ENCODE measurements around the gene PLTP. TPM values are rescaled to one million over a fixed set of nuclear protein-coding genes. Genes with fewer than 3 reads are reported as not detected.
"Not testable (repeated sequence)": the region's sequence is repeated elsewhere in the genome, so short reads cannot be mapped to it uniquely, and the experiment has no call there.

PLTP gene
- total RNA-seq, 1 experiment from 2014 or later, result 18.5 TPM

GRCh38 chr20:45890985-45891983 lies 20.7 kb downstream of the PLTP start, which contains the start of the genes CTSA and NEURL2:
Gene CTSA (plus strand): TSS chr20:45891335. CDS start chr20:45891569, 234 bp downstream.
Gene NEURL2 (minus strand): TSS chr20:45891208. CDS start chr20:45890991, 217 bp downstream.
- DNase-seq (ENCODE audit: low read depth, low spot score), result peak; percentile 88
- in situ Hi-C loops (cut with HindIII; ENCODE audit: low pct_unique_long_range_greater_than_20kb, low sequenced_read_pairs), result no loop called here

GRCh38 chr20:45890077-45890984 lies 21.6 kb downstream of the PLTP start:
- in situ Hi-C loops (cut with HindIII; ENCODE audit: low pct_unique_long_range_greater_than_20kb, low sequenced_read_pairs), result no loop called here
- peak; percentile 83 for DNase-seq (ENCODE audit: low read depth, low spot score)

GRCh38 chr20:45888681-45889080 lies 23.3 kb downstream of the PLTP start:
- no peak for DNase-seq (ENCODE audit: low read depth, low spot score)
- in situ Hi-C loops (cut with HindIII; ENCODE audit: low pct_unique_long_range_greater_than_20kb, low sequenced_read_pairs), result no loop called here

- in situ Hi-C loops (cut with HindIII; ENCODE audit: low pct_unique_long_range_greater_than_20kb, low sequenced_read_pairs), result no loop called here
- DNase-seq (ENCODE audit: low read depth, low spot score), result no peak
Observed at GRCh38 chr20:45887346-45887715, 24.6 kb downstream of the PLTP start, which contains the start of gene SPATA25. Gene SPATA25 (minus strand): TSS chr20:45887622. CDS start chr20:45887590, 32 bp downstream.

- in situ Hi-C loops (cut with HindIII; ENCODE audit: low pct_unique_long_range_greater_than_20kb, low sequenced_read_pairs), result no loop called here
- DNase-seq (ENCODE audit: low read depth, low spot score), result no peak
Observed at GRCh38 chr20:45886590-45887345, 25.2 kb downstream of the PLTP start.

- DNase-seq (ENCODE audit: low read depth, low spot score), result no peak
- in situ Hi-C loops (cut with HindIII; ENCODE audit: low pct_unique_long_range_greater_than_20kb, low sequenced_read_pairs), result no loop called here
Observed at GRCh38 chr20:45883100-45883469, 28.9 kb downstream of the PLTP start.

GRCh38 chr20:45882469-45883099 lies 29.4 kb downstream of the PLTP start:
- in situ Hi-C loops (cut with HindIII; ENCODE audit: low pct_unique_long_range_greater_than_20kb, low sequenced_read_pairs), result no loop called here
- no peak for DNase-seq (ENCODE audit: low read depth, low spot score)

GRCh38 chr20:45880988-45881788 lies 30.8 kb downstream of the PLTP start, which contains the start of gene ZSWIM1:
Gene ZSWIM1 (plus strand): TSS chr20:45881227. CDS start chr20:45882593, 1,366 bp downstream.
- peak; percentile 100 for DNase-seq (ENCODE audit: low read depth, low spot score)
- in situ Hi-C loops (cut with HindIII; ENCODE audit: low pct_unique_long_range_greater_than_20kb, low sequenced_read_pairs), result no loop called here

- no peak for DNase-seq (ENCODE audit: low read depth, low spot score)
- in situ Hi-C loops (cut with HindIII; ENCODE audit: low pct_unique_long_range_greater_than_20kb, low sequenced_read_pairs), result no loop called here
Observed at GRCh38 chr20:45878076-45878761, 33.7 kb downstream of the PLTP start.

- in situ Hi-C loops (cut with HindIII; ENCODE audit: low pct_unique_long_range_greater_than_20kb, low sequenced_read_pairs), result no loop called here
- DNase-seq (ENCODE audit: low read depth, low spot score), result peak; percentile 74
Observed at GRCh38 chr20:45874576-45874975, 37.4 kb downstream of the PLTP start.

GRCh38 chr20:45874104-45874481 lies 37.9 kb downstream of the PLTP start:
- in situ Hi-C loops (cut with HindIII; ENCODE audit: low pct_unique_long_range_greater_than_20kb, low sequenced_read_pairs); DNase-seq (ENCODE audit: low read depth, low spot score): not testable (repeated sequence)

GRCh38 chr20:45873409-45874103 lies 38.4 kb downstream of the PLTP start:
- in situ Hi-C loops (cut with HindIII; ENCODE audit: low pct_unique_long_range_greater_than_20kb, low sequenced_read_pairs), result no loop called here
- no peak for DNase-seq (ENCODE audit: low read depth, low spot score)

GRCh38 chr20:45872626-45873025 lies 39.3 kb downstream of the PLTP start:
- no peak for DNase-seq (ENCODE audit: low read depth, low spot score)
- in situ Hi-C loops (cut with HindIII; ENCODE audit: low pct_unique_long_range_greater_than_20kb, low sequenced_read_pairs), result no loop called here

- in situ Hi-C loops (cut with HindIII; ENCODE audit: low pct_unique_long_range_greater_than_20kb, low sequenced_read_pairs), result no loop called here
- no peak for DNase-seq (ENCODE audit: low read depth, low spot score)
Observed at GRCh38 chr20:45867819-45868176, 44.2 kb downstream of the PLTP start.

- DNase-seq (ENCODE audit: low read depth, low spot score), result no peak
- in situ Hi-C loops (cut with HindIII; ENCODE audit: low pct_unique_long_range_greater_than_20kb, low sequenced_read_pairs), result no loop called here
Observed at GRCh38 chr20:45867136-45867818, 44.7 kb downstream of the PLTP start.
